ENCODE measurements around the gene VPS13C. TPM values are rescaled to one million over a fixed set of nuclear protein-coding genes. Genes with fewer than 3 reads are reported as not detected.

Gene VPS13C
- polyA plus RNA-seq, 6 donors from 2014 or later = 18.4 to 33.6 (median 23.4) TPM

GRCh38 chr15:62090988-62091387, 30.7 kb upstream of the VPS13C start:
- Mint-ChIP-seq H3K27me3 (peaks cover 4 to 18% (median 10%) of the 10 kb centered on the region in 3 donors), H3K4me3 (no peak overlapping the region), H3K9me3 (no peaks in the 10 kb centered on the region), H3K4me1 (no peaks in the 10 kb centered on the region), H3K36me3 (no peaks in the 10 kb centered on the region), H3K27ac (no peak overlapping the region)
- no peak for DNase-seq
- no peak for ATAC-seq (ENCODE audit: low read depth in 2 of 2)

- no peak overlapping the region for H3K4me3 Mint-ChIP-seq
- H3K27me3 Mint-ChIP-seq = peaks cover 0 to 18% (median 10%) of the 10 kb centered on the region in 3 donors
- no peaks in the 10 kb centered on the region for H3K36me3 Mint-ChIP-seq
- ATAC-seq (ENCODE audit: low read depth in 2 of 2) (no peak), DNase-seq (no peak)
- peaks cover 0 to 4% (median 1%) of the 10 kb centered on the region in 7 donors for H3K9me3 Mint-ChIP-seq
- H3K27ac Mint-ChIP-seq = no peak overlapping the region
- no peaks in the 10 kb centered on the region for H3K4me1 Mint-ChIP-seq
Measured at GRCh38 chr15:62089616-62090015, 29.4 kb upstream of the VPS13C start.

- Mint-ChIP-seq H3K36me3 (peaks cover 7 to 9% of the 10 kb centered on the region in 2 donors), H3K4me1 (no peaks in the 10 kb centered on the region), H3K27ac (no peak overlapping the region), H3K9me3 (peaks cover 6 to 17% (median 9%) of the 10 kb centered on the region in 7 donors), H3K4me3 (no peak overlapping the region), H3K27me3 (peaks cover 0 to 27% (median 10%) of the 10 kb centered on the region in 3 donors)
- ATAC-seq (ENCODE audit: low read depth in 2 of 2) (no peak), DNase-seq (no peak)
Measured at GRCh38 chr15:62088353-62088693, 28.1 kb upstream of the VPS13C start.

GRCh38 chr15:62087671-62088352, 27.6 kb upstream of the VPS13C start:
- Mint-ChIP-seq H3K27me3 (peaks cover 4 to 27% (median 14%) of the 10 kb centered on the region in 3 donors), H3K9me3 (peaks cover 6 to 22% (median 9%) of the 10 kb centered on the region in 7 donors), H3K27ac (no peak overlapping the region), H3K4me1 (no peaks in the 10 kb centered on the region), H3K36me3 (peaks cover 10 to 13% of the 10 kb centered on the region in 2 donors), H3K4me3 (no peak overlapping the region)
- no peak for DNase-seq
- no peak for ATAC-seq (ENCODE audit: low read depth in 2 of 2)

- Mint-ChIP-seq H3K4me1 (no peaks in the 10 kb centered on the region), H3K4me3 (no peak overlapping the region), H3K36me3 (peaks cover 16 to 17% of the 10 kb centered on the region in 2 donors), H3K27ac (no peak overlapping the region), H3K9me3 (peaks cover 6 to 26% (median 11%) of the 10 kb centered on the region in 7 donors), H3K27me3 (peaks cover 6 to 26% (median 21%) of the 10 kb centered on the region in 3 donors)
- no peak for ATAC-seq (ENCODE audit: low read depth in 2 of 2)
- DNase-seq = no peak
Measured at GRCh38 chr15:62085740-62086139, 25.5 kb upstream of the VPS13C start.

- ATAC-seq (ENCODE audit: low read depth in 2 of 2) (no peak), DNase-seq (no peak)
- Mint-ChIP-seq H3K27ac (no peak overlapping the region), H3K36me3 (peaks cover 16 to 17% of the 10 kb centered on the region in 2 donors), H3K27me3 (peaks cover 9 to 22% (median 16%) of the 10 kb centered on the region in 3 donors), H3K9me3 (peaks cover 6 to 26% (median 11%) of the 10 kb centered on the region in 7 donors), H3K4me1 (no peaks in the 10 kb centered on the region), H3K4me3 (peak overlapping the region in 1 of 8 donors; percentile 35)
Measured at GRCh38 chr15:62083194-62084154, 23.2 kb upstream of the VPS13C start.

GRCh38 chr15:62079594-62079993, 19.3 kb upstream of the VPS13C start:
- DNase-seq (no peak), ATAC-seq (ENCODE audit: low read depth in 2 of 2) (no peak)
- peaks cover 9 to 24% (median 22%) of the 10 kb centered on the region in 3 donors for H3K27me3 Mint-ChIP-seq
- H3K27ac Mint-ChIP-seq = no peak overlapping the region
- H3K36me3 Mint-ChIP-seq = peaks cover 16 to 17% of the 10 kb centered on the region in 2 donors
- peaks cover 6 to 21% (median 11%) of the 10 kb centered on the region in 7 donors for H3K9me3 Mint-ChIP-seq
- no peaks in the 10 kb centered on the region for H3K4me1 Mint-ChIP-seq
- H3K4me3 Mint-ChIP-seq = no peak overlapping the region

GRCh38 chr15:62075595-62076277, 15.5 kb upstream of the VPS13C start:
- Mint-ChIP-seq H3K27me3 (peaks cover 9 to 23% (median 16%) of the 10 kb centered on the region in 3 donors), H3K36me3 (no peaks in the 10 kb centered on the region), H3K4me1 (no peaks in the 10 kb centered on the region), H3K9me3 (no peaks in the 10 kb centered on the region), H3K27ac (no peak overlapping the region), H3K4me3 (no peak overlapping the region)
- no peak for DNase-seq
- ATAC-seq (ENCODE audit: low read depth in 2 of 2) = no peak

- no peaks in the 10 kb centered on the region for H3K36me3 Mint-ChIP-seq
- H3K4me1 Mint-ChIP-seq = peaks cover 5 to 17% (median 7%) of the 10 kb centered on the region in 3 donors
- H3K27ac Mint-ChIP-seq = no peak overlapping the region
- H3K27me3 Mint-ChIP-seq = peaks cover 17 to 21% (median 19%) of the 10 kb centered on the region in 3 donors
- ATAC-seq (ENCODE audit: low read depth in 2 of 2) (no peak), DNase-seq (peak; percentile 37)
- H3K9me3 Mint-ChIP-seq = peaks cover 0 to 4% (median 0%) of the 10 kb centered on the region in 7 donors
- H3K4me3 Mint-ChIP-seq = peak overlapping the region in 1 of 8 donors; percentile 36
Measured at GRCh38 chr15:62071711-62072308, 11.6 kb upstream of the VPS13C start.

- no peaks in the 10 kb centered on the region for H3K36me3 Mint-ChIP-seq
- ATAC-seq (ENCODE audit: low read depth in 2 of 2) (no peak), DNase-seq (no peak)
- H3K27me3 Mint-ChIP-seq = peaks cover 24 to 30% (median 25%) of the 10 kb centered on the region in 3 donors
- no peak overlapping the region for H3K27ac Mint-ChIP-seq
- peak overlapping the region in 2 of 8 donors; percentile 70 to 78 for H3K4me3 Mint-ChIP-seq
- peaks cover 11 to 25% (median 15%) of the 10 kb centered on the region in 3 donors for H3K4me1 Mint-ChIP-seq
- H3K9me3 Mint-ChIP-seq = peaks cover 0 to 4% (median 0%) of the 10 kb centered on the region in 7 donors
Measured at GRCh38 chr15:62069551-62069950, 9.3 kb upstream of the VPS13C start.

GRCh38 chr15:62068810-62069167, 8.5 kb upstream of the VPS13C start:
- no peak for DNase-seq
- H3K27ac Mint-ChIP-seq = no peak overlapping the region
- no peak for ATAC-seq (ENCODE audit: low read depth in 2 of 2)
- peak overlapping the region; percentile 50 to 84 (median 74) for H3K4me3 Mint-ChIP-seq
- H3K36me3 Mint-ChIP-seq = no peaks in the 10 kb centered on the region
- H3K4me1 Mint-ChIP-seq = peaks cover 11 to 25% (median 15%) of the 10 kb centered on the region in 3 donors
- peaks cover 0 to 4% (median 0%) of the 10 kb centered on the region in 7 donors for H3K9me3 Mint-ChIP-seq
- H3K27me3 Mint-ChIP-seq = peaks cover 19 to 27% (median 25%) of the 10 kb centered on the region in 3 donors

- H3K4me1 Mint-ChIP-seq = peaks cover 11 to 25% (median 15%) of the 10 kb centered on the region in 3 donors
- peak overlapping the region; percentile 50 to 84 (median 78) for H3K4me3 Mint-ChIP-seq
- H3K27ac Mint-ChIP-seq = no peak overlapping the region
Measured at GRCh38 chr15:62068071-62068809, 8.0 kb upstream of the VPS13C start.

More at GRCh38 chr15:62068071-62068809, 8.0 kb upstream of the VPS13C start:
- no peak for DNase-seq
- peaks cover 17 to 28% (median 25%) of the 10 kb centered on the region in 3 donors for H3K27me3 Mint-ChIP-seq
- peaks cover 0 to 4% (median 0%) of the 10 kb centered on the region in 7 donors for H3K9me3 Mint-ChIP-seq
- no peaks in the 10 kb centered on the region for H3K36me3 Mint-ChIP-seq
- ATAC-seq (ENCODE audit: low read depth in 2 of 2) = peak; percentile 19 to 25
